ENCODE data around the gene CELA2B. TPM values are rescaled to one million over a fixed set of nuclear protein-coding genes. Genes with fewer than 3 reads are reported as not detected.
"Not testable (repeated sequence)": the region's sequence is repeated elsewhere in the genome, so short reads cannot be mapped to it uniquely, and the experiment has no call there.

CELA2B gene
- total RNA-seq, 2 donors from 2014 or later = not detected

DNA sequence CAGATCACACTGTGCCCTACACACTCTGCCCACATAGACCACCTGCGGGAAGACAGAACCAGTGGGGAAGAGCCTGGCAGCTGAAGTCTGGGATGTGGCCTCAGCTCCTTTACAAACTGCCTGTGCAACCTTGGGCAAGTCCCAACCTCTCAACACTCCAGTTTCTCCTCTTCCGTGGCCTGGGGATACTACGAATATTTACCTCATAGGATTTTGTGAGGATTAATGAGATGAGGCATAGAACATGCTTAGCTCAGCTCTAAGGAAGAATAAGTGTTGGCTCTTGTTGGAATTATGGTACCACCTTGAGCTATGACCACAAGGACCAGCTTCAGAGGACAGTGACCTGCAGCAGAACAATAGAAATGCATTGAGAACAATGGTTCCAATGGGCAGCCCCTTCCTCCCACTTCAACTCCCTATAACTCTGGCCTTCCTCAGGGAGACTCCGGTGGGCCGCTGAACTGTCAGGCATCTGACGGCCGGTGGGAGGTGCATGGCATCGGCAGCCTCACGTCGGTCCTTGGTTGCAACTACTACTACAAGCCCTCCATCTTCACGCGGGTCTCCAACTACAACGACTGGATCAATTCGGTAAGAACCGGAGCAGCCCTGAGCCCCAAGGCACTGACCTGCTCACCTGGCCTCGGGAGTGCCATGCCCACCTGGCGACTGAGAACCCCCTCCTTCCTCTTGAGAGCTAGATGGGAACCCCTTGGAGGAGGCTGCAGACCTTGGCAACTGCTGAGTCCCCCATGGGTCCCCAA, 11.1 kb downstream of the CELA2B start:
- H3K4me3 Mint-ChIP-seq; H3K27me3 Mint-ChIP-seq; H3K4me1 Mint-ChIP-seq (ENCODE audit: low read depth in 2 of 2); ATAC-seq; H3K36me3 Mint-ChIP-seq; H3K9me3 Mint-ChIP-seq; DNase-seq (ENCODE audit: low spot score); H3K27ac Mint-ChIP-seq: not testable (repeated sequence)

DNA sequence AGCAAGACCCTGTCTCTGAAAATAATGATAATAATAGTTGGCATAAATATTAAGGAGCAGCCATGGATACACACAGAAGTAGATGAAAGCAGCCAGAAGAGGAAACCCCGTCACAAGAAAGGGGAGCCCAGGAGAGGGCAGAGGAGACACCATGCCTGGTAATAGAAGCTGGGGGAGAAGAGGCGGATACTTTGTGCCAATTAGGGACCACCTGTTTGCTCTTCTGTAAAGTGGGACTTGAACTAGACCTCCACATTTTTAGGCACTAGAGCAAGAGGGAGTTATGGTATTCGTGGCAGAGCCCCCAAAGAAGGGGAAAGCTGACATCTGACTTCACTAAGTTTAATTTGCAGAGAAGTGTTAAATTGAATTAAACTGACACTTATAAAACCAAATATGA, 12.5 kb downstream of the CELA2B start:
- no peaks in the 10 kb centered on the region for H3K9me3 Mint-ChIP-seq
- H3K4me1 Mint-ChIP-seq (ENCODE audit: low read depth in 2 of 2) = no peaks in the 10 kb centered on the region
- no peaks in the 10 kb centered on the region for H3K27me3 Mint-ChIP-seq
- H3K27ac Mint-ChIP-seq = no peak overlapping the region
- H3K4me3 Mint-ChIP-seq = no peak overlapping the region
- H3K36me3 Mint-ChIP-seq = no peaks in the 10 kb centered on the region
- ATAC-seq (no peak), DNase-seq (ENCODE audit: low spot score) (peak; percentile 12)

DNA sequence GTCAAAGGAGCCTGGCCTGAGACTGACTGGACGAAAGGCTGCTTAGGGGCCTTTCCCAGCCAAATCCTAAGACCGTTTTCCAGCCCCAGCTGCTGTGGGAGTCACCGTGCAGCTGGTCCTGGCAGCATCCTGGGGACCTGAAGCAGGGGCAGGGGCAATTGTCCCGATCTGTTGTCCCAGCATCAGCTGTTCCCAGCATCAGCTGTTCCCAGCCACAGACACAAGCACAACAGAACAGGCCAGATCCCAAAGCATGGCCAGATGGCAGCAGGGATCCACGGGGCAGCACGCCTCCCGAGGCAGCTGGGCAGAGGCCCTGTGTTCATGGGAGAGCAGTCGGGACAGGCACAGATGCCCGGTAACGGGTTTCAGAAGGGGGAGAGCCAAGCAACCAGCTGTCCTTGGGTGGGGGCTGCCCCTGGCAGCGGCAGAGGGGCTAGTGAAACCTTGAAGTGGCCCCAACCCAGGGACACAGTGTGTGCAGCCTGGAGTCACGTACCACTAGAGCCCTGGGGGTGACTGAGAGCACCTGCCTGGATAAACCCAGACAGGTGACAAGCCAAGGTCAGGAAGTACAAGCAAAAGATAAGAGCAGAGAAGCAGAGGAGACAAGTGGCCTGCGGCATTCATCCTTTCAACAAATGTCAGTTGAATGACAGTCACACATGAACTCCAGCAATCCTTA, 13.3 kb downstream of the CELA2B start:
- H3K27ac Mint-ChIP-seq = no peak overlapping the region
- H3K9me3 Mint-ChIP-seq = no peaks in the 10 kb centered on the region
- H3K27me3 Mint-ChIP-seq = no peaks in the 10 kb centered on the region
- no peak for ATAC-seq
- H3K36me3 Mint-ChIP-seq = no peaks in the 10 kb centered on the region
- DNase-seq (ENCODE audit: low spot score) = no peak
- H3K4me1 Mint-ChIP-seq (ENCODE audit: low read depth in 2 of 2) = no peaks in the 10 kb centered on the region
- H3K4me3 Mint-ChIP-seq = no peak overlapping the region

DNA sequence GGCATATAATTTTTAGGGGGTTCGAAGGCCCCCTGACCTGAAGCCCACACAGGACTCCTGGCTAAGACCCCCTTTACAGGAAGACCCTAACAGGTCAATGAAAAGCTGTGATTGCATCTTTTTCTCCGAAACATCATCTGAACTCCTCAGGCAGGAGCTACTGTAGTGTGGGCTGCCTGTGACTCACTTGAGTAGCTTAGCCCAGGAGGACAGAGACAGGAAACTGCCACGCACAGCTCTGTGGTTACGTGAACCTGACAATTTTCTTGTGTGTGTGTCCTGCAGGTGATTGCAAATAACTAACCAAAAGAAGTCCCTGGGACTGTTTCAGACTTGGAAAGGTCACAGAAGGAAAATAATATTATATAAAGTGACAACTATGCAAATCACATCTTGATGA, 15.1 kb downstream of the CELA2B start:
- H3K36me3 Mint-ChIP-seq; H3K9me3 Mint-ChIP-seq; DNase-seq (ENCODE audit: low spot score); H3K27ac Mint-ChIP-seq; H3K4me3 Mint-ChIP-seq; H3K4me1 Mint-ChIP-seq (ENCODE audit: low read depth in 2 of 2); H3K27me3 Mint-ChIP-seq: not testable (repeated sequence)
- peak in 1 of 2 donors; percentile 67 for ATAC-seq

DNA sequence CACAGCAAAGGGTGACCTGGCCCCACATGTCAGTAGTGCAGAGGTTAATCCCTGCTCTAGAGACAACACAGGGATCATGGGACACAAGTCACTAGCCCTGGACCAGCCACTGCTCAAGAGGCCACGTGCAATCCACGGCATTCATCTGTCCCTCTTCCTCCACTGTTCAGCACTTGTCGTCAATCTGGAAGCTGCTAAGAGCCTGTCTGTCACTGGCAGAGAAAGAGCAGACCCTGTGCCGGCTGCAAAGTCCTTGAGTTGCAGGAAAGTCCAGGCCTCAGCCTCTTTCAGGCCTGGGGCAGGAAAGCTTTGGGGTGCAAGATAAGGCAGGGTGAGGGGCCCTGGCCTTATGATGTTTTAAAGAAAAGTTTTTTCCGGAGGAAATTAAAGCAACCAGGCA, 16.7 kb downstream of the CELA2B start:
- no peaks in the 10 kb centered on the region for H3K9me3 Mint-ChIP-seq
- no peak overlapping the region for H3K27ac Mint-ChIP-seq
- H3K4me1 Mint-ChIP-seq (ENCODE audit: low read depth in 2 of 2) = no peaks in the 10 kb centered on the region
- H3K27me3 Mint-ChIP-seq = no peaks in the 10 kb centered on the region
- no peak overlapping the region for H3K4me3 Mint-ChIP-seq
- ATAC-seq = no peak
- H3K36me3 Mint-ChIP-seq = no peaks in the 10 kb centered on the region
- DNase-seq (ENCODE audit: low spot score) = no peak

DNA sequence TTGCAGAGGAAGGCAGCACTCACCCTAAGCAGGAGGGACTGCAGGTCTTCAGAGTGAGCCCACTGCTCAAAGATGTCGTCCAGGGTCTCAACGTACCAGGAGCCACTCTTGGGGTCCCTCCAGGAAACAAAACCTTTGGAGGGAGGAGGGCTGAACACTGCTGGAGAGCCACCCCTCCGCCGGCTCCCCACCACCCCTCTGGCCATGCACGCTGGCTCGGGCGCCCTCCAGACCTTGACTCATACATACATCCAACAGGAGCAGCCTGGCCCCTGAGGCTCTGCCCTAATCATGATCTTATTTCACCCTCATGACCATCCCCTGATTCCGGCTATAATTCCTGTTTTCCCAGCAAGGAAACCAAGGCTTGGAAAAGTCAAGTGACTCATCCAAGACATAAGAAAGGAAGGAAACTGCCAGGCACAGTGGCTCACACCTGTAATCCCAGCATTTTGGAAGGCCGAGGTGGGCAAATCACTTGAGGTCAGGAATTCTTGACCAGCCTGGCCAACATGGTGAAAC, 18.0 kb downstream of the CELA2B start:
- Mint-ChIP-seq H3K4me1 (ENCODE audit: low read depth in 2 of 2) (no peaks in the 10 kb centered on the region), H3K36me3 (no peaks in the 10 kb centered on the region), H3K4me3 (no peak overlapping the region), H3K9me3 (no peaks in the 10 kb centered on the region), H3K27me3 (no peaks in the 10 kb centered on the region), H3K27ac (no peak overlapping the region)
- DNase-seq (ENCODE audit: low spot score) = no peak
- ATAC-seq = no peak

DNA sequence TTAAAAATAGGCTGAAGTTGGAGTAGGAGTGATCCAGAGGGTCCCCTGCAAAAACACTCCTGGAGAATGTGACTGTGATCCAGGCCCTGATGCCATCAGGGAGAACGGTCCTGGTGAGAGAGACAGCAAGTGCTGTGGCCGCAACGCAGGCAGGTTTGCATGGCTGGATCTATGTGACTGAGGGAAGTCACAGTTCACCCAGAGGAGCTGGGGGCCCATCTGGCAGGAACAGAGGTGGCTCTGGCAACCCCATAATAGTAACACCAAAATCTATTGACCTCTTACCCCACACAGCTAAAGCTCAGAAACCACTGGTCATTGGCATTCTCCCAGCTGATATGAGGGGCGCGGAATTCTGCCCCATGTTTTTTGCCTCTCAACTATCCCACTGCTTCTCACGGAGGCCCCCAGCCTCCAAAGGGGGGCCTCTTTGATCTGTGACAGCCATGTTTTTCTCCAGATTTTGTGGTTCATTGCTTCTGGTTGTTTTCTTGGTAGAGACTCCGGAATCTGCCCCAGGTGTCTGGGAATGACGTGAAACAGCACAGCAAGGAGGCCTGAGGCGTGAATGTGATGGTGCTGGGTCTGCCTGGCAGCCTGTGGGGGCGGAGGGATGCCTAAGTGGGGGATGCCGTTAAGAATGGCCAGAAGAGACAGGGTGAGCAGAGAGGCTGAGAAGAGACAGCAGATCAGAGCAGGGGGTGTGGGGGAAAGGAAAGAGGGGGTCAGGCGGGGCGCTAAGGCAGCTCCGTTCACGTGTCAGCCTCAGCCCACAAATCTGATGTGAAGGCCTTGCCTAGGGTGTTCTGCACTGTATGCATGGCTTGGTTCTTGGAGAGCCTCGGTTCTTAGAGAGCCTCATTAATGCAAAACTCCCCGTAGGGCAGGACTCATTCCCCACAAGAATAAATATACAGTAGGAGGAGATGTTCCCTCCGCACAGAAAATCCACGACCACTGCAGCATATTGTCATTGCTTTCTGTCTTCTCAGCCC, 24.6 kb downstream of the CELA2B start:
- no peak overlapping the region for H3K27ac Mint-ChIP-seq

DNA sequence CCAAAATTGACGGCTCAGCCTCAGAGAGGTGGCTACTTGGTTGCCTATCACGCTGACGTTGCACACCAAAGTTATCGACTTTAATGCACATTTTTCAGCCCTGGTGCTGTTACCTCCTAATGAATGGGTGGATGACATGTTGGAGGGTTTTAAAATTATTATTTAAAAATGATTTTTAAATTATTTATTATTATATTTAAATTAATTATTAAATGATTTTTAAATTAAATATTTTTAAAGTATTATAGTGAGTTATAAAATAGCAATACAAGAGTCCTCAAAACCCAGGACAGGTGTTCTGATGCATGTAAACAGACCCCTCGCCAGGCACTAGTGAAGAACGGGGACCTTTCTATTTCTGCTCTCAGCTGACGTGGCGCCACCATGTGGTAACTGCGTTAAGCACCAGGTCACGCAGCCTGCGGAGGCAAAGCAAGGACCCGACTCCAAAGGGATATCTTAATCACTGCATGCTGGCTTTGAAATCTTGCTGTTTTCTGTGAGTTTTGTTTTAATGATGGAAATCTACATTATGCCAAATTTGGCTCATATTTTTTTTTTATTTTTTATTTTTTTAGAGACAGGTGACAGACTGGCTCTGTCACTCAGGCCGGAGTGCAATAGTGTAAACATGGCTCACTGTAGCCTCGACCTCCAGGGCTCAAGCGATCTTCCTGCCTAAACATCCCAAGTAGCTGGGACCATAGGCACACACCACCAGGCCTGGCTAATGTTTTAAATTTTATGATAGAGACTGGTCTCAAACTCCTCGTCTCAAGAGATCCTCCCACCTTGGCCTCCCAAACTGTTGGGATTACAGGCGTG, 25.5 kb downstream of the CELA2B start:
- H3K4me1 Mint-ChIP-seq (ENCODE audit: low read depth in 2 of 2) = no peaks in the 10 kb centered on the region
- no peaks in the 10 kb centered on the region for H3K9me3 Mint-ChIP-seq
- no peaks in the 10 kb centered on the region for H3K36me3 Mint-ChIP-seq

More for the DNA sequence above, 24.6 kb downstream of the CELA2B start:
- no peak overlapping the region for H3K4me3 Mint-ChIP-seq
- DNase-seq (ENCODE audit: low spot score) (no peak), ATAC-seq (no peak)
- no peaks in the 10 kb centered on the region for H3K4me1 Mint-ChIP-seq (ENCODE audit: low read depth in 2 of 2)
- H3K36me3 Mint-ChIP-seq = no peaks in the 10 kb centered on the region
- no peaks in the 10 kb centered on the region for H3K9me3 Mint-ChIP-seq
- H3K27me3 Mint-ChIP-seq = no peaks in the 10 kb centered on the region

DNA sequence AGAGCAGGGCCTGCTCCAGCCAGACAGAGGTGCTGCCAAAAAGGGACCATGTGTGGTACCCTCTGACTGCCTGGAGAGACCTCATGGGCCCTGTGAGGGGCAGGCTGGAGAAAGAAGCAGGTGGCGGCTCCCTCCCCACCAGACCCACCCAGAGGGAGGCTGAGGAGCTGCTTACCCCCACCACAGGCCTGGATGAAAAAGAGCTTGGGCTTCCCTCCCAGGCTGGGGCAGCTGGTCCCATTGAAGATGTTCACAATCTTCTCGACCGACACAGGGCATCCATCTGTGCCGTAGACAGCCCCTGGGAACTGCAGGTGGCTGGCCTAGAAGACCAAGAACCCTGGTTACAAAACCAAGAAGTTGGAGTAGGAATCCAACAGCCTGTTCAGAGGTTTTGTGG, 28.5 kb downstream of the CELA2B start:
- no peaks in the 10 kb centered on the region for H3K36me3 Mint-ChIP-seq
- no peaks in the 10 kb centered on the region for H3K9me3 Mint-ChIP-seq
- no peaks in the 10 kb centered on the region for H3K27me3 Mint-ChIP-seq
- DNase-seq (ENCODE audit: low spot score) (no peak), ATAC-seq (no peak)
- no peak overlapping the region for H3K4me3 Mint-ChIP-seq
- H3K4me1 Mint-ChIP-seq (ENCODE audit: low read depth in 2 of 2) = no peaks in the 10 kb centered on the region
- no peak overlapping the region for H3K27ac Mint-ChIP-seq

More for the DNA sequence above, 25.5 kb downstream of the CELA2B start:
- ATAC-seq (peak; percentile 58 to 59), DNase-seq (ENCODE audit: low spot score) (no peak)
- Mint-ChIP-seq H3K27ac (no peak overlapping the region), H3K4me3 (no peak overlapping the region), H3K27me3 (no peaks in the 10 kb centered on the region)

DNA sequence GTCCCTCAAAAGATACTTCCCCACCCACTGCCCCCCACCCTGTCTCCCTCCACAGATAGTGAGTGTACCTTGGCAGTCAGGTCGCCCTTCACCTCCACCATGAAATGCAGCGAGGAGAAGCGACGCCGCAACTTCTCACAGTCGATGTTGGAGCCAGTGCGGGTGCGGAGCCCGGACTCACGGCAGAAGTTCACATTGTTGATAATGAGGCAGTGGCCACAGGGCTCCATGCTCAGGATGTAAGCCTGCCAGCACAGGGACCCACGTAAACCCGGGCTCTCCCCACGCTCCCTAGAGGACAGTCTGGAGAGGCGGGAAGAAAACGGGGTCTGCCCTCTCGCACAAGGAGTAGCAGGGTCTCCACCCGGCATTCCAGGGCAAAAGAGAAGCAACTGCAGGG, 30.9 kb downstream of the CELA2B start:
- ATAC-seq (no peak), DNase-seq (ENCODE audit: low spot score) (no peak)
- H3K4me1 Mint-ChIP-seq (ENCODE audit: low read depth in 2 of 2) = no peaks in the 10 kb centered on the region
- no peak overlapping the region for H3K27ac Mint-ChIP-seq
- no peaks in the 10 kb centered on the region for H3K9me3 Mint-ChIP-seq
- no peaks in the 10 kb centered on the region for H3K36me3 Mint-ChIP-seq
- H3K4me3 Mint-ChIP-seq = no peak overlapping the region
- H3K27me3 Mint-ChIP-seq = no peaks in the 10 kb centered on the region

DNA sequence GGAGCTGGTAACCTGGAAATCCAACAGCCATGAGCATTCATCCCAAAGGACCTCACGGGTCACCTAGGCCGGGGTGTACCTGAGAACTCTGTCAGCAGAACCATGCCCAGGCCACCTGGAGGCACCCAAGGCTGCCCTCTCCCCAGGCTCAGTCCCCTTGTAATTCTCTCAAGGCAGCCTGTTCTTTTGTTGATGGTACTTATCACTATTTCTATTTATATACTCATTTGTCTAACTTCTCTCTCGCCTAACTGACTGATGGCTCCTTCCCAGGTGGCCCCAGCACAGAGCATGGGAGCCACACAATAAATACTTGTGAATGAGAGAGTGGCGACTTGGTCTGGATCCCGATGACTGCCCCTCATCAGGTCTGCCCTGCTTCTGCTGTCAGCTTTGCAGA, 31.4 kb downstream of the CELA2B start:
- H3K36me3 Mint-ChIP-seq = no peaks in the 10 kb centered on the region
- H3K4me3 Mint-ChIP-seq = no peak overlapping the region
- ATAC-seq (no peak), DNase-seq (ENCODE audit: low spot score) (no peak)
- H3K27ac Mint-ChIP-seq = no peak overlapping the region
- H3K4me1 Mint-ChIP-seq (ENCODE audit: low read depth in 2 of 2) = no peaks in the 10 kb centered on the region
- no peaks in the 10 kb centered on the region for H3K9me3 Mint-ChIP-seq
- no peaks in the 10 kb centered on the region for H3K27me3 Mint-ChIP-seq

DNA sequence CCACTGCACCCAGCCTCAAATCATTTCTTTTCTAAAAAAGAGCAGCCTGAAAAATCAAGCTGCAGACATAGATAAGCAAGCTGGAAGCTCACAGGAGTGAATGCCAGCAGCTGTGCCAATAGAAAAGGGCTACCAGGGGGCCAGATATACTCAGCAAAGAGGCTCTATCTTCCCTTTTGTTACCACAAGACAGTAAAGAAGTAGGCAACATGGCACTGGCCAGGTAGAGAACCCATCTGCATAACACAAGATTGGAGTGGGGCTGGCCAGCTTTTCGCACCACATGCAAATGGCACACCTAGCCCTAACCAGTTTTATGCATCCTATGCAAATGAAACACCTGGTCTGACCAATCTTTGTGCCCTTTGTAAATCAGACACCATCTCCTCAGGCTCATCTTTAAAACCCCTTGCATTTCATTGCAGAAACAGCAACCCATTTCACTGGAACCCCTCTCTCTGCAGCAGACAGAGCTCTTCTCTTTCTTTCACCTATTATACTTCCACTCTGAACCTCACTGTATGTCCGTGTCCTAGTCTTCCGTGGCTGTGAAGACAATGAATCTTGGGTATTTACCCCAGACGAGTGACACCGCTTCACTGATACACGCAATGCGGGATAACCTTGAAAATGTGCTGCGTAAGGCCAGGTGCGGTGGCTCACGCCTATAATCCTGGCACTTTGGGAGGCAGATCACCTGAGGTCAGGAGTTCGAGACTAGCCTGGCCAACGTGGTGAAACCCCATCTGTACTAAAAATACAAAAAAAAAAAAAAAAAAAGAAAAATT, 33.0 kb downstream of the CELA2B start:
- Mint-ChIP-seq H3K36me3 (no peaks in the 10 kb centered on the region), H3K27ac (no peak overlapping the region), H3K4me3 (no peak overlapping the region), H3K9me3 (no peaks in the 10 kb centered on the region), H3K4me1 (ENCODE audit: low read depth in 2 of 2) (peaks cover under 1 to 2% of the 10 kb centered on the region in 2 donors), H3K27me3 (no peaks in the 10 kb centered on the region)
- no peak for DNase-seq (ENCODE audit: low spot score)
- no peak for ATAC-seq
